ENCODE data around the gene SHKBP1.

- no peak for TF ChIP-seq EZH2 (IDR thresholded peaks at IDR 0.05; ENCODE audit: borderline replicate concordance, low read depth, low read length, poor library complexity, severe bottlenecking)
- peak; percentile 60 for TF ChIP-seq CTCF (conservative IDR thresholded peaks at IDR 0.05; ENCODE audit: low read depth, low read length)
Measured at GRCh38 chr19:40549007-40549708, 27.5 kb upstream of the SHKBP1 start.
